Fibroblast of lung (primary cell): ENCODE data around the gene RNLS. TPM values are rescaled to one million over a fixed set of nuclear protein-coding genes. Genes with fewer than 3 reads are reported as not detected.

Source experiments
- DNase-seq, 2 donors: peaks; one replicate each; pipeline versions ENCODE4 v3.0.0 to v3.0.0-alpha.2; 2010; ENCODE audit warnings: low read depth in 2 of 2
- H2AFZ ChIP-seq: 2 replicates; pipeline ENCODE4 v1.5.1; 2012; ENCODE audit warnings: low read length, control low read depth, inconsistent platforms
- H3K27ac ChIP-seq: 2 replicates; pipeline ENCODE4 v1.5.1; 2011; ENCODE audit warnings: low read length, control low read depth; ENCODE audit not compliant: insufficient read depth
- H3K27me3 ChIP-seq: 2 replicates; pipeline ENCODE4 v1.5.1; 2011; ENCODE audit warnings: mild to moderate bottlenecking, low read length; ENCODE audit not compliant: control insufficient read depth, insufficient read depth
- H3K36me3 ChIP-seq: 2 replicates; pipeline ENCODE4 v1.5.1; 2011; ENCODE audit warnings: low read length; ENCODE audit not compliant: control insufficient read depth, insufficient read depth
- H3K4me1 ChIP-seq: 2 replicates; pipeline ENCODE4 v1.5.1; 2011; ENCODE audit warnings: low read length; ENCODE audit not compliant: control insufficient read depth, insufficient read depth; ENCODE audit errors: extremely low read depth
- H3K4me2 ChIP-seq: 2 replicates; pipeline ENCODE4 v1.5.1; 2011; ENCODE audit warnings: low read length, control low read depth; ENCODE audit not compliant: insufficient read depth; ENCODE audit errors: extremely low read depth
- H3K4me3 ChIP-seq, 4 experiments: fragments of 200-600 bp in 1 of 4; sonication (generic) in 1 of 4; replicated peaks in 1 of 4; 2 replicates each; pipeline ENCODE4 v1.5.1; 2011 to 2016; ENCODE audit warnings: low read length in 4 of 4, low read depth in 3 of 4, mild to moderate bottlenecking in 3 of 4, control low read depth in 2 of 4, inconsistent platforms in 1 of 4, mixed read lengths in 1 of 4; ENCODE audit not compliant: insufficient read depth in 1 of 4; ENCODE audit errors: control extremely low read depth in 1 of 4
- H3K79me2 ChIP-seq: 2 replicates; pipeline ENCODE4 v1.5.1; 2012; ENCODE audit warnings: mild to moderate bottlenecking, low read length, inconsistent platforms; ENCODE audit not compliant: control insufficient read depth, insufficient read depth
- H3K9ac ChIP-seq: 2 replicates; pipeline ENCODE4 v1.5.1; 2011; ENCODE audit warnings: mild to moderate bottlenecking, low read length, control low read depth; ENCODE audit not compliant: insufficient read depth
- H3K9me3 ChIP-seq: 2 replicates; pipeline ENCODE4 v1.5.1; 2012; ENCODE audit warnings: low read depth, low read length; ENCODE audit not compliant: control insufficient read depth, insufficient read depth
- H4K20me1 ChIP-seq: 2 replicates; pipeline ENCODE4 v1.5.1; 2011; ENCODE audit warnings: low read length; ENCODE audit not compliant: control insufficient read depth, insufficient read depth; ENCODE audit errors: extremely low read depth
- EZH2 ChIP-seq: IDR thresholded peaks from 2 replicates; pipeline ENCODE4 v1.5.1; 2012; ENCODE audit warnings: low read length, control low read depth, mild to moderate bottlenecking; ENCODE audit errors: missing control alignments
- polyA plus RNA-seq, 2 donors: library from polyadenylated mRNA; depleted of rRNA in 1 of 2; stranded (reverse) in 1 of 2; unstranded in 1 of 2; fragments of >200 nt; gene quantifications; 2 replicates each; pipeline ENCODE4 v1.2.1, GENCODE V29; 2011 to 2012; ENCODE audit warnings: missing spikeins in 1 of 2
- total RNA-seq: library from RNA; depleted of rRNA; stranded (reverse); fragments of >200 nt; gene quantifications from 2 replicates; pipeline ENCODE4 v1.2.1, GENCODE V29; 2014
- TF ChIP-seq, protein P1 (sequence below), 2 donors: IDR thresholded peaks in 1 of 2; conservative IDR thresholded peaks in 1 of 2; 1 replicate in 1 of 2; 2 replicates in 1 of 2; pipeline ENCODE4 v1.5.1; 2011 to 2012; ENCODE audit warnings: low read length in 2 of 2, control low read depth in 1 of 2, inconsistent platforms in 1 of 2, low read depth in 1 of 2, mild to moderate bottlenecking in 1 of 2

Gene RNLS
- total and polyA plus RNA-seq, 2 donors (not counting 1 experiment from before 2014, with no cell fraction given) = 16.5 to 18.4 TPM

DNA sequence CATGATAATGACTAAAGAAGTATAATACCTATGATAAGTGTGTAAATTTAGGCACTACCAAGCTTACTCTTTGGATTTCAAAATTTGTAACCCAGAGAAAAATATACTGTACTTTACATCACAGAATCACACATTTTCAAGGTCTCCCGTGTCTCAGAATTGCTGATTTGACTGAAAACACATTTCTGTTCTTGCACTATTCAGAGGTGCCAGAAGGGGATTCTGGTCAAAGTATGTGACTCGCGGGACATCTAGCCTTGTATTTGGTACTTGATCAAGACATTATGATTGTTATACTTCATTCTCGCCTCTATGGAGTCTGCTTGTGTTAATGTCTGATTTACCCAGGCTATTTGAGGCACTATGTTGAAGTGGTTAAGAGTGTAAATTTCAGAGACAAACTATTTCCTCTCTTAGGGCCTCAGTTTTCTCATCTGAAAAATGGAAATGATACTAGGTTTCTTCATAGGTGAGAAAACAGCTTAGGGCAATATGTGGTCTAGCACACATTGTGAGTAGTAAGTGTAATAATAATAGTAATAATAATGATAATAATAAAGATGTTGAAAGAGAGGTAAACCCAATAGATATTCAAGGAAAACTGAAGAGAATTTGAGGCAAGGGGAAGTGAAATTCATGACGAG lies 320.4 kb downstream of the RNLS start:
- no peak overlapping the region for H2AFZ ChIP-seq
- H3K4me2 ChIP-seq = no peak overlapping the region
- no peaks in the 10 kb centered on the region for H3K36me3 ChIP-seq
- H4K20me1 ChIP-seq = no peaks in the 10 kb centered on the region
- no peak for DNase-seq
- H3K27ac ChIP-seq = no peak overlapping the region
- H3K4me3 ChIP-seq = no peak overlapping the region
- no peaks in the 10 kb centered on the region for H3K79me2 ChIP-seq
- no peaks in the 10 kb centered on the region for H3K27me3 ChIP-seq
- no peak for TF ChIP-seq EZH2
- TF ChIP-seq, protein P1, sequence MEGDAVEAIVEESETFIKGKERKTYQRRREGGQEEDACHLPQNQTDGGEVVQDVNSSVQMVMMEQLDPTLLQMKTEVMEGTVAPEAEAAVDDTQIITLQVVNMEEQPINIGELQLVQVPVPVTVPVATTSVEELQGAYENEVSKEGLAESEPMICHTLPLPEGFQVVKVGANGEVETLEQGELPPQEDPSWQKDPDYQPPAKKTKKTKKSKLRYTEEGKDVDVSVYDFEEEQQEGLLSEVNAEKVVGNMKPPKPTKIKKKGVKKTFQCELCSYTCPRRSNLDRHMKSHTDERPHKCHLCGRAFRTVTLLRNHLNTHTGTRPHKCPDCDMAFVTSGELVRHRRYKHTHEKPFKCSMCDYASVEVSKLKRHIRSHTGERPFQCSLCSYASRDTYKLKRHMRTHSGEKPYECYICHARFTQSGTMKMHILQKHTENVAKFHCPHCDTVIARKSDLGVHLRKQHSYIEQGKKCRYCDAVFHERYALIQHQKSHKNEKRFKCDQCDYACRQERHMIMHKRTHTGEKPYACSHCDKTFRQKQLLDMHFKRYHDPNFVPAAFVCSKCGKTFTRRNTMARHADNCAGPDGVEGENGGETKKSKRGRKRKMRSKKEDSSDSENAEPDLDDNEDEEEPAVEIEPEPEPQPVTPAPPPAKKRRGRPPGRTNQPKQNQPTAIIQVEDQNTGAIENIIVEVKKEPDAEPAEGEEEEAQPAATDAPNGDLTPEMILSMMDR (conservative IDR thresholded peaks at IDR 0.05 in 1 of 2, IDR thresholded peaks at IDR 0.05 in 1 of 2; ENCODE audit: low read depth in 1 of 2, low read length in 2 of 2) = no peak
- peaks cover 6% of the 10 kb centered on the region for H3K4me1 ChIP-seq
- no peaks in the 10 kb centered on the region for H3K9me3 ChIP-seq
- H3K9ac ChIP-seq = no peak overlapping the region

DNA sequence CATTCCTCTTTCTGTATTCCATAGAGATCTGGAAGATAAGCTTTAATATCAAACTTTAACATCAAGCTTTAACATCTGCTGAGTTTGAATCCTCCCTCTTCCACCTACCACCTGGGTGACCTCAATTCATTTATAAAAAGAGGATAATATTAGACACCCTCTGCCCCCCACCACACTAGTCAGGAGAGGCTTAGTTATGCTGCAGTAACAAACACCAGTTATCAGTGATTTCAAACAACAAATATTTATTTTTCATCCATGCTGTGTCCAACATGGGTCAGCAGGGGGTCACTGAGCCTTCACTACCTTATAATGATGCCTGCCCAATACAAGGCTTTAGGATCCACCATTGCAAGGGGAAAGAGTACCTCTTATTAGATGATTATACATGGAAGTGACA lies 322.0 kb downstream of the RNLS start:
- no peak overlapping the region for H3K9ac ChIP-seq
- DNase-seq = no peak
- no peak overlapping the region for H3K27ac ChIP-seq
- no peaks in the 10 kb centered on the region for H3K9me3 ChIP-seq
- H3K79me2 ChIP-seq = no peaks in the 10 kb centered on the region
- H3K27me3 ChIP-seq = no peaks in the 10 kb centered on the region
- no peaks in the 10 kb centered on the region for H3K36me3 ChIP-seq
- H3K4me1 ChIP-seq = peaks cover 12% of the 10 kb centered on the region
- H3K4me3 ChIP-seq = no peak overlapping the region
- H3K4me2 ChIP-seq = no peak overlapping the region
- H4K20me1 ChIP-seq = no peaks in the 10 kb centered on the region
- no peak overlapping the region for H2AFZ ChIP-seq
- TF ChIP-seq, protein P1 (conservative IDR thresholded peaks at IDR 0.05 in 1 of 2, IDR thresholded peaks at IDR 0.05 in 1 of 2; ENCODE audit: low read depth in 1 of 2, low read length in 2 of 2) = no peak
- TF ChIP-seq EZH2 = no peak

DNA sequence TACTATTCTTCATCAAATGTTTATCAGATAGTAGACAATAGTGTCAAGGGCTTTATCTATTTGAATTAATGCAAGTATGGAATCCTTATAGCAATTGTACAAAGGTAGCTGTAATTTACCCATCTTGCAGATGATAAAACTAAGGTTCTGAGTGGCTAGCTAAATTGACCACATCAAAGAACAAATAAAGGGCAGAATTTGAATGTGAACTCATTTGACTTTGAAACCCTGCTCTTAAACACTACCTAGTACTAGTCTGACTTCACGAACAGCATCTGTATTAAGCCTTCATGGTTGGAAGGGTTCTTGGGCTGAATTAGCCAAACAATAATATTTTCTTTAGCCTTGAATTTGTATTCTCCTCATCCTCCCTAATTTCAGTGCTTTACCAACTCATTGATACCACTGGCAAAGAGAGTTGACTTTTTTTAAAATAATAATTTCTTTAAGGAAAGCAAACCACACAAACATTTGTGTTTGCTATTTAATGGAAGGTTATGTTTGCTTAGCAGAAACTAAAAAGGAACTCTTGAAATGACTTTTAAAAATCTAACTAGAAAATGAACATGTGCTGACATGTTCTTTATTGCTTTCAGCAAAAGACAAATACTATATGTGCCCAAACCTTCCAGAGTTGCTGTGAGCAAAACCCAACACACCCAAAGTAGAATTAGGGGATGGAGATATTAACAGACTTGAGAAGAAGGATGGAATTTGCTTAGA lies 322.6 kb downstream of the RNLS start:
- Histone ChIP-seq H3K27ac (no peak overlapping the region), H3K4me2 (no peak overlapping the region), H2AFZ (no peak overlapping the region), H4K20me1 (no peaks in the 10 kb centered on the region), H3K4me3 (no peak overlapping the region), H3K9ac (no peak overlapping the region), H3K4me1 (peaks cover 14% of the 10 kb centered on the region), H3K79me2 (no peaks in the 10 kb centered on the region), H3K9me3 (no peaks in the 10 kb centered on the region), H3K36me3 (no peaks in the 10 kb centered on the region), H3K27me3 (no peaks in the 10 kb centered on the region)
- no peak for TF ChIP-seq EZH2
- TF ChIP-seq, protein P1 (conservative IDR thresholded peaks at IDR 0.05 in 1 of 2, IDR thresholded peaks at IDR 0.05 in 1 of 2; ENCODE audit: low read depth in 1 of 2, low read length in 2 of 2) = no peak
- DNase-seq = no peak
